ENCODE results near the gene LIMK2.

- TF ChIP-seq SP1 (IDR thresholded peaks at IDR 0.05) (no peak), FOXK2 (IDR thresholded peaks at IDR 0.05) (no peak), CTBP1 (IDR thresholded peaks at IDR 0.05; ENCODE audit: borderline replicate concordance) (no peak), SUZ12 (IDR thresholded peaks at IDR 0.05) (no peak), BHLHE40 (IDR thresholded peaks at IDR 0.05; ENCODE audit: borderline replicate concordance) (no peak), LEF1 (IDR thresholded peaks at IDR 0.05; ENCODE audit: borderline replicate concordance) (no peak), L3MBTL2 (conservative IDR thresholded peaks at IDR 0.05) (no peak), NFRKB (IDR thresholded peaks at IDR 0.05) (no peak), HDGF (IDR thresholded peaks at IDR 0.05; ENCODE audit: borderline replicate concordance) (no peak)
These were observed 32.9 kb downstream of the LIMK2 start for GRCh38 chr22:31244943-31245451.
